Suprapubic skin (tissue), 4 donors: ENCODE measurements around the gene PTPN1. TPM values are rescaled to one million over a fixed set of nuclear protein-coding genes. Genes with fewer than 3 reads are reported as not detected.

Source experiments
- DNase-seq, 2 donors: peaks; one replicate each; pipeline ENCODE4 v3.0.0-alpha.2; 2019; ENCODE audit warnings: low spot score in 2 of 2
- H3K27ac ChIP-seq: fragments of 200-600 bp; sonication (generic); one replicate; pipeline ENCODE4 v1.5.1; 2019
- H3K27me3 ChIP-seq: fragments of 200-600 bp; sonication (generic); one replicate; pipeline ENCODE4 v1.5.1; 2019
- H3K36me3 ChIP-seq: fragments of 200-600 bp; sonication (generic); one replicate; pipeline ENCODE4 v1.5.1; 2019
- H3K4me1 ChIP-seq: fragments of 200-600 bp; sonication (generic); one replicate; pipeline ENCODE4 v1.5.1; 2019
- H3K4me3 ChIP-seq: fragments of 200-600 bp; sonication (generic); one replicate; pipeline ENCODE4 v1.5.1; 2019; ENCODE audit warnings: mild to moderate bottlenecking
- H3K9me3 ChIP-seq: fragments of 200-600 bp; sonication (generic); one replicate; pipeline ENCODE4 v1.5.1; 2019
- CTCF ChIP-seq, 2 donors: fragments of 200-600 bp in 1 of 2; fragments of 450-650 bp in 1 of 2; sonication (generic) in 1 of 2; IDR thresholded peaks; one replicate each; pipeline ENCODE4 v1.5.1; 2016 to 2019; ENCODE audit warnings: antibody characterized with exemption in 2 of 2, mild to moderate bottlenecking in 1 of 2, moderate library complexity in 1 of 2
- EP300 ChIP-seq: sonication (generic); formaldehyde crosslinking; IDR thresholded peaks from one replicate; pipeline ENCODE4 v1.6.1; 2017; ENCODE audit warnings: antibody characterized with exemption
- POLR2A ChIP-seq, 2 donors: fragments of 450-650 bp; IDR thresholded peaks; one replicate each; pipeline ENCODE4 v1.6.1; 2017; ENCODE audit warnings: antibody characterized with exemption in 2 of 2, mild to moderate bottlenecking in 2 of 2, moderate library complexity in 2 of 2
- POLR2AphosphoS5 ChIP-seq, 3 donors: sonication (generic); formaldehyde crosslinking; IDR thresholded peaks; one replicate each; pipeline ENCODE4 v1.6.1; 2017; ENCODE audit warnings: antibody characterized with exemption in 3 of 3
- WGBS: methylation state at CpG from one replicate; pipeline ENCODE4 v1.1.5; 2018; 5-methylcytosine and 5-hydroxymethylcytosine counted together
- total RNA-seq, 4 donors: library from RNA; depleted of rRNA; stranded (reverse); fragments of >200 nt; gene quantifications; one replicate each; pipeline ENCODE4 v1.1.0, GENCODE V29; 2016

The PTPN1 gene
- total RNA-seq, 4 donors from 2014 or later = 33.4 to 40.9 (median 36.2) TPM

GRCh38 chr20:50508171-50508755 lies 1.9 kb upstream of the PTPN1 start:
- Histone ChIP-seq H3K4me3 (no peak overlapping the region), H3K27me3 (no peaks in the 10 kb centered on the region), H3K4me1 (peaks cover 39% of the 10 kb centered on the region), H3K9me3 (no peaks in the 10 kb centered on the region), H3K36me3 (no peaks in the 10 kb centered on the region), H3K27ac (no peak overlapping the region)
- no peak for TF ChIP-seq EP300
- TF ChIP-seq CTCF (IDR thresholded peaks at IDR 0.05) = no peak
- TF ChIP-seq POLR2A (IDR thresholded peaks at IDR 0.05) = no peak
- no peak for TF ChIP-seq POLR2AphosphoS5 (IDR thresholded peaks at IDR 0.05)
- 70% methylated on average over 9 of the region's 9 CpGs for WGBS
- DNase-seq = no peak

DNA sequence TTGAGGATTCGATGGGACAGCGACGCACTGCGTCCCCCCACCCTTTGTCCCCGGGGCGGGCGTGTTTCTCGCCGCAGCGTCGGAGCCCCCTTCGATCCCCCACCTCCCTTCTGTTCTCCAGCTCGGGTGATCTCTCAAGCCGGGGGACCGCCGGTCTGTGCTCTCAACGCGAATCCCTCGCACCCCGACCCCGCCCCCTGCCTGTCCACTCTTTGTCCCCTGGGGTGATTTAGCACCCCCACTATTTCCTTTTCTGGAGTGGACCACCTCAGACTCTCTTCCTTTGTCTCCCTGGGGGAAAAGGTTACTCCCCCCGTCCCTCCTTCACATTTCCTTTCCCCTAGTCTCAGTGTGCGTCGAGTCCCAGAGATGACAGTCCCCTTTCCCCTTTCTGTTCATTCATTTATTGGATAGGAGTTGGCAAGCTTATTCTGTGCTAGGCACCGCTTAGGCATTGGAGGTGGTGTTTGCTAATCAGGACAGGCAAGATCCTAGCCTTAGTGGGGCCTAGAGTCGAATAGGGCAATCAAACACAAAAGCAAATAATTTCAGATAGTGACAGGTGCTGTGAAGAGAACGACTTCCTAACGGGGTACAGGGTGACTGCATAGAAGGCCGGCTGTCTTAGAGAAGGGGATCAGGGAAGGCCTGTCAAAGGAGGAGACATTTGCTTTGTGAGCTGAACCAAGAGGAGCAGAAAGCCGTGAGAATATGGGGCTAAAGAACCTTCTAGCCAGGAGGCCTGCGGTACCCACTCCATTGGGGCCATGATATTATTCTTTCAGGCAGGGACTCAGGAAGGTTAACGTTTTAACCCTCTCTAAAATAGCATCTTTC lies 741 bp downstream of the PTPN1 start:
- Histone ChIP-seq H3K36me3 (no peaks in the 10 kb centered on the region), H3K4me1 (peaks cover 54% of the 10 kb centered on the region), H3K27ac (peak overlapping the region; percentile 93), H3K27me3 (no peaks in the 10 kb centered on the region), H3K9me3 (no peaks in the 10 kb centered on the region), H3K4me3 (peak overlapping the region; percentile 97)
- peak in 1 of 2 donors; percentile 76 for DNase-seq
- 1% methylated on average over 31 of the region's 32 CpGs for WGBS
- no peak for TF ChIP-seq CTCF (IDR thresholded peaks at IDR 0.05)
- TF ChIP-seq POLR2AphosphoS5 (IDR thresholded peaks at IDR 0.05) = no peak
- TF ChIP-seq POLR2A (IDR thresholded peaks at IDR 0.05) = no peak
- TF ChIP-seq EP300 = no peak

GRCh38 chr20:50512323-50512722 lies 2.1 kb downstream of the PTPN1 start:
- peaks cover 66% of the 10 kb centered on the region for H3K4me1 ChIP-seq
- TF ChIP-seq POLR2A (IDR thresholded peaks at IDR 0.05) (no peak), CTCF (IDR thresholded peaks at IDR 0.05) (no peak), EP300 (no peak), POLR2AphosphoS5 (IDR thresholded peaks at IDR 0.05) (no peak)
- no peak overlapping the region for H3K27ac ChIP-seq
- H3K36me3 ChIP-seq = no peaks in the 10 kb centered on the region
- no peak for DNase-seq
- no peaks in the 10 kb centered on the region for H3K27me3 ChIP-seq
- 64% methylated on average over 1 of the region's 1 CpG for WGBS
- H3K4me3 ChIP-seq = peak overlapping the region; percentile 97
- no peaks in the 10 kb centered on the region for H3K9me3 ChIP-seq

DNA sequence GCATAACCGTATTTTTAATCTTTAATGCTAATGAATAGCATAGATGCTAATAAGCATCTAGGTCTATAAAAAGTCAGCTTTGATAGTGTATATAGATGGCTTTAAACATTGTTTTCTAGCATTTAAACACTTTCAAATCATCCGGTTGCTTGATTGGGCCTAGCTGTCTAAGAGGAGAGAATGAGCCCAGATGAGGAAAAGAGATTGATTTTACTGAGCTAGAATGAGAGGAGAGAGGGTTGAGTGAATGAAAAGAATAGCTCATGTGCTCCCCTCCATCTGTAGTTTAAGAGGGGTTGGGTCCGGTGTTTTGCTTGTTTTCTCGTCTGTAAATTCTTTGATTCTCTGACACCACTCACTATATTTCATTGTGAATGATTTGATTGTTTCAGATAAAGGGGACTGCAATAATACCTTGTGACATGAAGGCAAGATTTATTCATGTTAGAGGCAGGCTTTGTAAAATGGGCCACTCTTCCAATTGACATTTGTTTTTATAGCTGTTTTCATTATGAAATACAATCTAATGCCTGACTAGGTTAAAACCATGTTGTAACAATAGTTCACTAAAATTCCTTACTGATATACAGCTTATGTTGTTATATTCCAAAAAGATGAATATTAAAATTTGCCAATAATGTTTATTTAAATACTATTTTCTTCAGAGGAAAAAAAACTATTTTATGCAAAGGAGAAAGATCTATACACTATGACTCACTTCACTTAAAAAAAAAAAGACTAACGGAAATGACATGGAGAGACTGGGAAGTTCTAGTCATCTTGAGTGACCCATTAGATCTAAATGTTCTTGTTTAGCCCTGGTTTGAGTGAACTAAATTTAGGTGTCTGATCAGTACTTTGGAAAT lies 3.2 kb downstream of the PTPN1 start:
- no peak for DNase-seq
- H3K4me3 ChIP-seq = peak overlapping the region; percentile 97
- H3K27ac ChIP-seq = peak overlapping the region; percentile 31
- TF ChIP-seq EP300 (no peak), POLR2AphosphoS5 (IDR thresholded peaks at IDR 0.05) (no peak), CTCF (IDR thresholded peaks at IDR 0.05) (no peak), POLR2A (IDR thresholded peaks at IDR 0.05) (no peak)
- H3K27me3 ChIP-seq = no peaks in the 10 kb centered on the region
- WGBS = 41% methylated on average over 5 of the region's 5 CpGs
- no peaks in the 10 kb centered on the region for H3K36me3 ChIP-seq
- H3K9me3 ChIP-seq = no peaks in the 10 kb centered on the region
- peaks cover 77% of the 10 kb centered on the region for H3K4me1 ChIP-seq

- Histone ChIP-seq H3K4me1 (peaks cover 82% of the 10 kb centered on the region), H3K27me3 (no peaks in the 10 kb centered on the region), H3K9me3 (no peaks in the 10 kb centered on the region), H3K4me3 (no peak overlapping the region), H3K36me3 (no peaks in the 10 kb centered on the region), H3K27ac (peak overlapping the region; percentile 63)
- no peak for DNase-seq
- no peak for TF ChIP-seq CTCF (IDR thresholded peaks at IDR 0.05)
- TF ChIP-seq EP300 = no peak
- TF ChIP-seq POLR2A (IDR thresholded peaks at IDR 0.05) = no peak
- TF ChIP-seq POLR2AphosphoS5 (IDR thresholded peaks at IDR 0.05) = no peak
- 92% methylated on average over 2 of the region's 2 CpGs for WGBS
Observed at GRCh38 chr20:50514035-50514337, 3.8 kb downstream of the PTPN1 start.
